Fibroblast of peridontal ligament (primary cell): ENCODE results near the gene C4orf36.

ENCODE experiments used
- DNase-seq: peaks from one replicate; pipeline ENCODE4 v3.0.0-alpha.2; 2010; ENCODE audit errors: extremely low read depth

Gene C4orf36

GRCh38 chr4:86891762-86892635 is at the start of gene C4orf36:
TSS of gene C4orf36 (minus strand) at chr4:86892422. CDS start at chr4:86891520, 902 bp downstream.
- no peak for DNase-seq

GRCh38 chr4:86940920-86941460 is 48.8 kb upstream of the C4orf36 start:
- no peak for DNase-seq

- peak; percentile 43 for DNase-seq
Measured at GRCh38 chr4:86939729-86940575, 47.7 kb upstream of the C4orf36 start.

- no peak for DNase-seq
Measured at GRCh38 chr4:86938771-86939520, 46.7 kb upstream of the C4orf36 start.

GRCh38 chr4:86935853-86936733 is 43.9 kb upstream of the C4orf36 start:
- peak; percentile 63 for DNase-seq

GRCh38 chr4:86935566-86935852 is 43.3 kb upstream of the C4orf36 start:
- DNase-seq: no peak

- peak; percentile 78 for DNase-seq
Measured at GRCh38 chr4:86934771-86935565, 42.7 kb upstream of the C4orf36 start, which contains the start of gene AFF1. TSS of gene AFF1 (plus strand) at chr4:86935011. CDS start at chr4:86948534, 13,523 bp downstream.

- no peak for DNase-seq
Measured at GRCh38 chr4:86934147-86934770, 42.0 kb upstream of the C4orf36 start.

- DNase-seq: no peak
Measured at GRCh38 chr4:86928400-86929255, 36.4 kb upstream of the C4orf36 start.

- peak; percentile 98 for DNase-seq
Measured at GRCh38 chr4:86927843-86928395, 35.7 kb upstream of the C4orf36 start.

GRCh38 chr4:86926435-86927086 is 34.3 kb upstream of the C4orf36 start:
- no peak for DNase-seq

GRCh38 chr4:86924811-86925210 is 32.6 kb upstream of the C4orf36 start:
- no peak for DNase-seq

- peak; percentile 65 for DNase-seq
Measured at GRCh38 chr4:86921608-86922252, 29.5 kb upstream of the C4orf36 start.

- no peak for DNase-seq
Measured at GRCh38 chr4:86919561-86920223, 27.5 kb upstream of the C4orf36 start.

GRCh38 chr4:86918539-86919072 is 26.4 kb upstream of the C4orf36 start:
- DNase-seq: peak; percentile 50
